ENCODE measurements around the gene ANTXR1. TPM values are rescaled to one million over a fixed set of nuclear protein-coding genes. Genes with fewer than 3 reads are reported as not detected.

The ANTXR1 gene
- total and polyA plus RNA-seq, 2 of the 8 experiments (the other 6 are each of a cell fraction or from before 2014, with no cell fraction given), result 15.8 to 44.3 TPM

DNA sequence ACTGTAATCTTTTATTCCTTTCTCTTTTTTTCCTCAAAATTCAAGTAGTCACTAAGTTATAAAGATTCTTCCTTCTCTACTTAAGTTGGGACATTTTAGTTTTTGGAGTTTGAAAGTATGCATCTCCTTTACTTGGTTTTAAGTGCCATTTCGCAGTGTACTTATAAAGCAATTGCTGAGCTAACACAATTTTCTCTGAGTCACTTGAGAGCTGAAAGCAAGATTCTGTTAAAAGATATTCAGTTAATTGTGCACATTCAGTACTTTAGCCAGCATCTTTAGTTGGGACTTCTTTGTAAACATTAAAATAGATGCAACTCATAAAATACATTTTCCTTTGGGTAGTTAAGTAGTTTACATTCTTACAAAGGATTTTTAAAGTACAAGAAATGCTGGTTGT, 238.0 kb downstream of the ANTXR1 start:
- no peak overlapping the region for H3K56ac ChIP-seq (replicated peaks; ENCODE audit: insufficient read length, low read depth, low read length)
- H3K23ac ChIP-seq (ENCODE audit: insufficient read length), result no peak overlapping the region
- H3K18ac ChIP-seq (ENCODE audit: extremely low read depth, low read length), result no peak overlapping the region
- no peak overlapping the region for H3K9ac ChIP-seq (replicated peaks in 1 of 4; ENCODE audit: extremely low read depth in 1 of 4, low read depth in 3 of 4, low read length in 3 of 4)
- 93% methylated on average over 1 of the region's 1 CpG; no CpG with 5 or more reads in 1 of the 2 experiments for WGBS, 2 experiments (ENCODE audit: extremely low coverage in 1 of 2, insufficient coverage in 1 of 2, insufficient read length in 1 of 2, insufficient replicate concordance in 2 of 2, low coverage in 1 of 2, low lambda C conversion rate in 2 of 2, missing lambda C conversion rate in 1 of 2)
- no peak overlapping the region for H3K4me2 ChIP-seq (ENCODE audit: insufficient read depth in 1 of 2, low read depth in 2 of 2, low read length in 2 of 2)
- no peak overlapping the region for H2AFZ ChIP-seq (ENCODE audit: low read length)
- ChIA-PET POLR2A (ENCODE audit: partially characterized antibody) (no interaction called here), CTCF (ENCODE audit: partially characterized antibody) (no interaction called here)
- H4K5ac ChIP-seq (ENCODE audit: insufficient read length, low read depth, low read length), result no peak overlapping the region
- H4K91ac ChIP-seq (replicated peaks; ENCODE audit: insufficient read length, low read length), result no peak overlapping the region
- H3K23me2 ChIP-seq (ENCODE audit: low read depth, low read length), result no peaks in the 10 kb centered on the region
- no peak overlapping the region for H3K4me3 ChIP-seq (ENCODE audit: extremely low read depth in 1 of 4, insufficient read depth in 2 of 4, low read depth in 3 of 4, low read length in 4 of 4)
- H2BK120ac ChIP-seq (replicated peaks; ENCODE audit: low read depth, low read length), result no peak overlapping the region
- no peak overlapping the region for H2BK12ac ChIP-seq (ENCODE audit: low read depth, low read length)
- no peak overlapping the region for H2AK5ac ChIP-seq (ENCODE audit: low read depth, low read length)
- no peak overlapping the region for H4K8ac ChIP-seq (ENCODE audit: extremely low read depth, insufficient read depth, low read length)
- H3K79me1 ChIP-seq (ENCODE audit: low read depth, low read length), result no peaks in the 10 kb centered on the region
- FAIRE-seq, result no peak
- H3K27ac ChIP-seq (ENCODE audit: low read depth, low read length), result no peak overlapping the region
- H4K20me1 ChIP-seq (replicated peaks in 1 of 2; ENCODE audit: control insufficient read depth in 1 of 2, insufficient read depth in 2 of 2, low read length in 2 of 2), result peaks cover 0 to 2% of the 10 kb centered on the region in 2 experiments
- H3K14ac ChIP-seq (ENCODE audit: insufficient read length), result no peak overlapping the region
- no peaks in the 10 kb centered on the region for H3K36me3 ChIP-seq (ENCODE audit: control insufficient read depth in 2 of 4, insufficient read depth in 4 of 4, low read length in 3 of 4)
- no peaks in the 10 kb centered on the region for H3K4me1 ChIP-seq (replicated peaks in 1 of 4; ENCODE audit: control insufficient read depth in 3 of 4, insufficient read depth in 4 of 4, low read length in 3 of 4)
- H2BK5ac ChIP-seq (ENCODE audit: low read depth, low read length), result no peak overlapping the region
- no peaks in the 10 kb centered on the region for H3K79me2 ChIP-seq (ENCODE audit: control insufficient read depth in 1 of 2, insufficient read depth in 2 of 2, low read length in 2 of 2)
- no peaks in the 10 kb centered on the region for H3K9me3 ChIP-seq (ENCODE audit: insufficient read depth in 2 of 2, low read depth in 1 of 2, low read length in 1 of 2)
- H3K27me3 ChIP-seq (replicated peaks in 1 of 4; ENCODE audit: control insufficient read depth in 3 of 4, extremely low read depth in 1 of 4, insufficient read depth in 3 of 4, low read length in 3 of 4), result no peaks in the 10 kb centered on the region; a peak in 1 of 7 replicates
- H3K4ac ChIP-seq (replicated peaks; ENCODE audit: insufficient read length, low read depth, low read length), result no peak overlapping the region
- H2BK15ac ChIP-seq (ENCODE audit: low read length), result no peak overlapping the region
- DNase-seq (ENCODE audit: low read depth in 1 of 2, low spot score in 2 of 2), result no peak
- no peak overlapping the region for H2BK20ac ChIP-seq (ENCODE audit: low read length)
- TF ChIP-seq TBP (IDR thresholded peaks at IDR 0.05; ENCODE audit: low read depth, low read length) (no peak), CBX5 (IDR thresholded peaks at IDR 0.05; ENCODE audit: low read depth, low read length) (no peak), ATF3 (IDR thresholded peaks at IDR 0.05; ENCODE audit: insufficient read depth, low read depth, low read length) (no peak), CTBP2 (IDR thresholded peaks at IDR 0.05; ENCODE audit: borderline replicate concordance, insufficient read depth, insufficient read length, low read length) (no peak), CREB1 (IDR thresholded peaks at IDR 0.05) (no peak), SUZ12 (IDR thresholded peaks at IDR 0.05; ENCODE audit: low read length) (no peak), GTF2F1 (IDR thresholded peaks at IDR 0.05; ENCODE audit: borderline replicate concordance, low read depth, low read length) (no peak), YY1 (IDR thresholded peaks at IDR 0.05; ENCODE audit: low read depth, low read length) (no peak), SIRT6 (IDR thresholded peaks at IDR 0.05; ENCODE audit: low read length) (no peak), SIN3A (conservative IDR thresholded peaks at IDR 0.05 in 1 of 2, IDR thresholded peaks at IDR 0.05 in 1 of 2; ENCODE audit: low read depth in 1 of 2, low read length in 2 of 2) (no peak), JUN (IDR thresholded peaks at IDR 0.05; ENCODE audit: low read depth, low read length) (no peak)

All from H1 (cell line).